HepG2 (cell line): ENCODE data around the gene SMAD7. TPM values are rescaled to one million over a fixed set of nuclear protein-coding genes. Genes with fewer than 3 reads are reported as not detected.

Experiments
- BORCS8-MEF2B ChIP-seq: sonication (generic); formaldehyde crosslinking; IDR thresholded peaks from 2 replicates; pipeline ENCODE4 v1.8.0; 2022; ENCODE audit warnings: mild to moderate bottlenecking, missing genetic modification reagents
- FOXA3 ChIP-seq: IDR thresholded peaks from 2 replicates; pipeline ENCODE4 v1.6.1; 2016; ENCODE audit warnings: missing genetic modification reagents, missing compliant biosample characterization
- GATAD2A ChIP-seq: IDR thresholded peaks from 2 replicates; pipeline ENCODE4 v1.6.1; 2016
- HCFC1 ChIP-seq: fragments of 150-350 bp; IDR thresholded peaks from 2 replicates; pipeline ENCODE4 v1.6.1; 2014; ENCODE audit warnings: low read depth, low read length
- HOXD1 ChIP-seq: sonication (generic); formaldehyde crosslinking; IDR thresholded peaks from 2 replicates; pipeline ENCODE4 v1.5.0; 2020; ENCODE audit warnings: missing genetic modification reagents
- JUND ChIP-seq: sonication (generic); formaldehyde crosslinking; IDR thresholded peaks from 2 replicates; pipeline ENCODE4 v1.8.0; 2022; ENCODE audit warnings: mild to moderate bottlenecking, missing genetic modification reagents
- MIER2 ChIP-seq: IDR thresholded peaks from 2 replicates; pipeline ENCODE4 v1.6.1; 2016; ENCODE audit warnings: missing biosample characterization, missing genetic modification reagents
- NFE2 ChIP-seq: sonication (generic); formaldehyde crosslinking; IDR thresholded peaks from 2 replicates; pipeline ENCODE4 v1.4.0; 2020; ENCODE audit warnings: missing genetic modification reagents
- POLR2A ChIP-seq, 2 experiments: IDR thresholded peaks; 2 replicates each; pipeline ENCODE4 v1.6.1; 2011; ENCODE audit warnings: low read depth in 2 of 2, low read length in 2 of 2, mild to moderate bottlenecking in 1 of 2, moderate library complexity in 1 of 2; ENCODE audit not compliant: insufficient read depth in 1 of 2
- SAFB2 ChIP-seq: sonication (generic); formaldehyde crosslinking; IDR thresholded peaks from 2 replicates; pipeline ENCODE4 v1.5.1; 2020; ENCODE audit warnings: missing genetic modification reagents, low read depth, mild to moderate bottlenecking, borderline replicate concordance
- SIN3A ChIP-seq: IDR thresholded peaks from 2 replicates; pipeline ENCODE4 v1.6.1; 2011; ENCODE audit warnings: low read depth, mild to moderate bottlenecking, control low read depth, low read length, borderline replicate concordance
- SMYD3 ChIP-seq: sonication (generic); formaldehyde crosslinking; IDR thresholded peaks from 2 replicates; pipeline ENCODE4 v1.8.1; 2023; ENCODE audit warnings: mild to moderate bottlenecking, missing genetic modification reagents
- U2AF1 ChIP-seq: fragments of 200-400 bp; formaldehyde crosslinking; optimal IDR thresholded peaks from 2 replicates; pipeline ENCODE3; 2017; ENCODE audit warnings: mild to moderate bottlenecking, low read depth, low read length
- XBP1 ChIP-seq: sonication (generic); formaldehyde crosslinking; IDR thresholded peaks from 2 replicates; pipeline ENCODE4 v1.5.0; 2020; ENCODE audit warnings: missing genetic modification reagents
- XRCC5 ChIP-seq: fragments of 200-400 bp; formaldehyde crosslinking; optimal IDR thresholded peaks from 2 replicates; pipeline ENCODE3; 2017; ENCODE audit warnings: mild to moderate bottlenecking, low read length
- ZBTB1 ChIP-seq: sonication (generic); formaldehyde crosslinking; IDR thresholded peaks from 2 replicates; pipeline ENCODE4 v1.4.0; 2020; ENCODE audit warnings: missing genetic modification reagents, borderline replicate concordance
- ZBTB42 ChIP-seq: sonication (generic); formaldehyde crosslinking; IDR thresholded peaks from 2 replicates; pipeline ENCODE4 v1.5.0; 2020; ENCODE audit warnings: mild to moderate bottlenecking, missing genetic modification reagents
- ZFY ChIP-seq: sonication (generic); formaldehyde crosslinking; IDR thresholded peaks from 2 replicates; pipeline ENCODE4 v1.4.0; 2020; ENCODE audit warnings: missing genetic modification reagents
- ZMYM3 ChIP-seq: sonication (generic); formaldehyde crosslinking; IDR thresholded peaks from 2 replicates; pipeline ENCODE4 v1.5.1; 2020; ENCODE audit warnings: mild to moderate bottlenecking, missing genetic modification reagents
- ZNF17 ChIP-seq: sonication (generic); formaldehyde crosslinking; IDR thresholded peaks from 2 replicates; pipeline ENCODE4 v1.5.0; 2020; ENCODE audit warnings: mild to moderate bottlenecking, missing genetic modification reagents
- ZNF724P ChIP-seq: sonication (generic); formaldehyde crosslinking; IDR thresholded peaks from 2 replicates; pipeline ENCODE4 v1.8.0; 2022; ENCODE audit warnings: missing genetic modification reagents, borderline replicate concordance
- ZNF780A ChIP-seq: sonication (generic); formaldehyde crosslinking; IDR thresholded peaks from 2 replicates; pipeline ENCODE4 v1.8.0; 2022; ENCODE audit warnings: mild to moderate bottlenecking, missing genetic modification reagents, moderate library complexity
- polyA plus RNA-seq, 8 experiments: library from polyadenylated mRNA; depleted of rRNA in 3 of 8; stranded (reverse) in 7 of 8; unstranded in 1 of 8; fragments of >200 nt; fragmentation: Illumina TruSeq in 4 of 8; extraction: Trizol in 4 of 8; gene quantifications; 2 replicates each; pipeline versions ENCODE4 v1.2.1 to v1.2.3, GENCODE V29; 2011 to 2016; ENCODE audit warnings: low read depth in 4 of 8, missing spikeins in 1 of 8, mixed read lengths in 1 of 8; ENCODE audit not compliant: insufficient read depth in 1 of 8
- total RNA-seq, 5 experiments: library from RNA; depleted of rRNA; stranded (reverse); fragments of >200 nt; fragmentation: Illumina TruSeq; extraction: Trizol; gene quantifications; 2 replicates each; pipeline ENCODE4 v1.2.3, GENCODE V29; 2016; ENCODE audit warnings: low read depth in 1 of 5
- TF ChIP-seq, protein P1 (sequence below): conservative IDR thresholded peaks from 2 replicates; pipeline ENCODE4 v1.6.1; 2018; ENCODE audit warnings: missing genetic modification reagents
- TF ChIP-seq, protein P2 (sequence below): IDR thresholded peaks from 2 replicates; pipeline ENCODE4 v1.4.0; 2020; ENCODE audit warnings: mild to moderate bottlenecking, missing genetic modification reagents
- TF ChIP-seq, protein P3 (sequence below): sonication (generic); formaldehyde crosslinking; IDR thresholded peaks from 2 replicates; pipeline ENCODE4 v1.4.0; 2020; ENCODE audit warnings: mild to moderate bottlenecking, low read depth, missing genetic modification reagents

SMAD7 gene
- total and polyA plus RNA-seq, 2 of the 13 experiments (the other 11 are each of a cell fraction or from before 2014, with no cell fraction given): 17.4 to 24.7 TPM

DNA sequence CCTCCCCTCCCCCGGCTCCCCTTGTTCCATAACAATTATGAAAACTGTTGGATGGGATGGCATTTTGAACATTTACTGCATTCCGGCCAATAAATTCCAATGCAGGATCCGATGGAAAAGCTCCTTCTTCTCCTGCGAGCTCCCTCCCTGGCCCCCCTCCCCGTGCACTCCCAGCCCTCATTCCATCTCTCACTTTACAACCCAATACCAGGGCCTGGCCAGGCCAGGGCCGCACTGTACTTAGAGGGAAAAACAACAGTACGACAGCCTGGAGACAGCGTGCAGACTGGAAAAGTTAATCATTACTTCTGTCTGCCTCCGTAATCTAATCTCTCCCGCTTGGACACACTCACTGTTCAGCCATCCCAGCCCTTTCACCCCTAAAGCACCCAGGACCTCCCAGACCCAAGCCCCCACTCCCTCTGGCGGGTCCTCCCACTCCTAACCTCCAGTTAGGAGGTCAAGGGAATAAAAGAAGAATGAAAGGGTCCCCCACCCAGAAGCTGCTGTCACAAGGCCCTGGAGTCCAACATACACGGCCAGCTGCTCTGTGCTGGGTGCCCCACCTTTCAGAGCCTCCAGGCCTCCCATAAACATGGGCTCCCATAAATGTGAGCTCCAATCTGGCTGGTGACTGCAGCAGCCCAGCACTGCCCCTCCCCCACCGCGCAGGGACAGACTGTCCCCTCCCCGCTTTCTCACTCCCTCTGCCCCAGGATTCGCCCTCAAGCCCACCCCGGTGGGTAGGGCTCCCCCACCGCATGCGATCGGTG, 20.6 kb downstream of the SMAD7 start (continued):
- no peak; the same call in 1 of the 2 replicates for TF ChIP-seq ZNF724P (CRISPR knock-in tag)
- no peak for TF ChIP-seq ZBTB42 (CRISPR knock-in tag)
- no peak for TF ChIP-seq ZNF780A (CRISPR knock-in tag)
- TF ChIP-seq XBP1 (CRISPR knock-in tag): no peak
- peak; percentile 26 for TF ChIP-seq XRCC5
- TF ChIP-seq POLR2A (IDR thresholded peaks at IDR 0.05; ENCODE audit: insufficient read depth in 1 of 2, low read depth in 2 of 2, low read length in 2 of 2): peak; percentile 55 to 61; a peak in 3 of 4 replicates
- TF ChIP-seq, protein P1, sequence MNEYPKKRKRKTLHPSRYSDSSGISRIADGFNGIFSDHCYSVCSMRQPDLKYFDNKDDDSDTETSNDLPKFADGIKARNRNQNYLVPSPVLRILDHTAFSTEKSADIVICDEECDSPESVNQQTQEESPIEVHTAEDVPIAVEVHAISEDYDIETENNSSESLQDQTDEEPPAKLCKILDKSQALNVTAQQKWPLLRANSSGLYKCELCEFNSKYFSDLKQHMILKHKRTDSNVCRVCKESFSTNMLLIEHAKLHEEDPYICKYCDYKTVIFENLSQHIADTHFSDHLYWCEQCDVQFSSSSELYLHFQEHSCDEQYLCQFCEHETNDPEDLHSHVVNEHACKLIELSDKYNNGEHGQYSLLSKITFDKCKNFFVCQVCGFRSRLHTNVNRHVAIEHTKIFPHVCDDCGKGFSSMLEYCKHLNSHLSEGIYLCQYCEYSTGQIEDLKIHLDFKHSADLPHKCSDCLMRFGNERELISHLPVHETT: no peak
- no peak for TF ChIP-seq ZBTB1 (CRISPR knock-in tag)
- TF ChIP-seq, protein P2, sequence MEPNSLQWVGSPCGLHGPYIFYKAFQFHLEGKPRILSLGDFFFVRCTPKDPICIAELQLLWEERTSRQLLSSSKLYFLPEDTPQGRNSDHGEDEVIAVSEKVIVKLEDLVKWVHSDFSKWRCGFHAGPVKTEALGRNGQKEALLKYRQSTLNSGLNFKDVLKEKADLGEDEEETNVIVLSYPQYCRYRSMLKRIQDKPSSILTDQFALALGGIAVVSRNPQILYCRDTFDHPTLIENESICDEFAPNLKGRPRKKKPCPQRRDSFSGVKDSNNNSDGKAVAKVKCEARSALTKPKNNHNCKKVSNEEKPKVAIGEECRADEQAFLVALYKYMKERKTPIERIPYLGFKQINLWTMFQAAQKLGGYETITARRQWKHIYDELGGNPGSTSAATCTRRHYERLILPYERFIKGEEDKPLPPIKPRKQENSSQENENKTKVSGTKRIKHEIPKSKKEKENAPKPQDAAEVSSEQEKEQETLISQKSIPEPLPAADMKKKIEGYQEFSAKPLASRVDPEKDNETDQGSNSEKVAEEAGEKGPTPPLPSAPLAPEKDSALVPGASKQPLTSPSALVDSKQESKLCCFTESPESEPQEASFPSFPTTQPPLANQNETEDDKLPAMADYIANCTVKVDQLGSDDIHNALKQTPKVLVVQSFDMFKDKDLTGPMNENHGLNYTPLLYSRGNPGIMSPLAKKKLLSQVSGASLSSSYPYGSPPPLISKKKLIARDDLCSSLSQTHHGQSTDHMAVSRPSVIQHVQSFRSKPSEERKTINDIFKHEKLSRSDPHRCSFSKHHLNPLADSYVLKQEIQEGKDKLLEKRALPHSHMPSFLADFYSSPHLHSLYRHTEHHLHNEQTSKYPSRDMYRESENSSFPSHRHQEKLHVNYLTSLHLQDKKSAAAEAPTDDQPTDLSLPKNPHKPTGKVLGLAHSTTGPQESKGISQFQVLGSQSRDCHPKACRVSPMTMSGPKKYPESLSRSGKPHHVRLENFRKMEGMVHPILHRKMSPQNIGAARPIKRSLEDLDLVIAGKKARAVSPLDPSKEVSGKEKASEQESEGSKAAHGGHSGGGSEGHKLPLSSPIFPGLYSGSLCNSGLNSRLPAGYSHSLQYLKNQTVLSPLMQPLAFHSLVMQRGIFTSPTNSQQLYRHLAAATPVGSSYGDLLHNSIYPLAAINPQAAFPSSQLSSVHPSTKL: peak; percentile 75; the same call in 1 of the 2 replicates
- TF ChIP-seq ZFY (CRISPR knock-in tag): peak; percentile 74; the same call in 1 of the 2 replicates
- peak; percentile 86; the same call in 1 of the 2 replicates for TF ChIP-seq SIN3A
- TF ChIP-seq ZMYM3: peak; percentile 51; the same call in 1 of the 2 replicates
- TF ChIP-seq JUND: no peak
- TF ChIP-seq SMYD3 (CRISPR knock-in tag): no peak
- TF ChIP-seq MIER2 (CRISPR knock-in tag): no peak
- TF ChIP-seq GATAD2A (CRISPR knock-in tag): peak; percentile 83
- TF ChIP-seq ZNF17: no peak
- TF ChIP-seq SAFB2 (CRISPR knock-in tag): no peak
- TF ChIP-seq HOXD1 (CRISPR knock-in tag): no peak
- TF ChIP-seq U2AF1: no peak
- peak; percentile 38 for TF ChIP-seq FOXA3
- TF ChIP-seq BORCS8-MEF2B: no peak
- TF ChIP-seq HCFC1: no peak
- TF ChIP-seq NFE2 (CRISPR knock-in tag): no peak
- TF ChIP-seq, protein P3, sequence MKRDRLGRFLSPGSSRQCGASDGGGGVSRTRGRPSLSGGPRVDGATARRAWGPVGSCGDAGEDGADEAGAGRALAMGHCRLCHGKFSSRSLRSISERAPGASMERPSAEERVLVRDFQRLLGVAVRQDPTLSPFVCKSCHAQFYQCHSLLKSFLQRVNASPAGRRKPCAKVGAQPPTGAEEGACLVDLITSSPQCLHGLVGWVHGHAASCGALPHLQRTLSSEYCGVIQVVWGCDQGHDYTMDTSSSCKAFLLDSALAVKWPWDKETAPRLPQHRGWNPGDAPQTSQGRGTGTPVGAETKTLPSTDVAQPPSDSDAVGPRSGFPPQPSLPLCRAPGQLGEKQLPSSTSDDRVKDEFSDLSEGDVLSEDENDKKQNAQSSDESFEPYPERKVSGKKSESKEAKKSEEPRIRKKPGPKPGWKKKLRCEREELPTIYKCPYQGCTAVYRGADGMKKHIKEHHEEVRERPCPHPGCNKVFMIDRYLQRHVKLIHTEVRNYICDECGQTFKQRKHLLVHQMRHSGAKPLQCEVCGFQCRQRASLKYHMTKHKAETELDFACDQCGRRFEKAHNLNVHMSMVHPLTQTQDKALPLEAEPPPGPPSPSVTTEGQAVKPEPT: peak; percentile 40; the same call in 1 of the 2 replicates
